GM19455 (cell line): ENCODE results near the gene HNF4A.
"Not testable (repeated sequence)": the region's sequence is repeated elsewhere in the genome, so short reads cannot be mapped to it uniquely, and the experiment has no call there.

Experiments
- ATAC-seq: cut with Tn5 transposase; IDR thresholded peaks from one replicate; pipeline ENCODE4 v1.9.1; 2021; ENCODE audit not compliant: unreplicated experiment

Gene HNF4A

DNA sequence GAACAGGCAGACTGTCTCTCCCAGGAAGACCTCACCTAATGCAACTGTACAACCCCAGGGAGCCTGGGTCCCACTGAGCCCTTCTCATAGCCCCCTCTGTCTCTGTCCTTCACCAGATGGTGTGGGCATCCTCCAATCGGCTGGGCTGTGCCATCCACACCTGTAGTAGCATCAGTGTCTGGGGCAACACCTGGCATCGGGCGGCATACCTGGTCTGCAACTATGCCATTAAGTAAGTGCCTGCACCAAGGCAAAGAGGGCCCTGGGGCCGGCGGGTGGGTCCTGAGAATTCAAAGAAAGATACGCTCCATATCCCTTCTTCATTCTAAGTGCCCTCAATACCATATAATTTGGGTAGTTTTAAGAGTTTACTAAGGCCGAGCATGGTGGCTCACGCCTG is 10.4 kb upstream of the HNF4A start:
- no peak for ATAC-seq

DNA sequence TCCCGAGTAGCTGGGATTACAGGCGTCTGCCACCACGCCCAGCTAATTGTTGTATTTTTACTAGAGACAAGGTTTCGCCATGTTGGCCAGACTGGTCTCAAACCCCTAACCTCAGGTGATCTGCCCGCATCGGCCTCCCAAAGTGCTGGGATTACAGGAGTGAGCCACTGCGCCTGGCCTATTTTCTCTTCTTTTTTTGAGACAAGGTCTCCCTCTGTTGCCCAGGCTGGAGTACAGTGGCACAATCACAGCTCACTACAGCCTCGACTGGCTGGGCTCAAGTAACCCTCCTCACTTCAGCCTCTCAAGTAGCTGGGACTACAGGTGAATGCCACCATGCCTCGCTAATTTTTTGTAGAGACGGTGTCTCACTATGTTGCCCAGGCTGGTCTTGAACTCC is 9.6 kb upstream of the HNF4A start:
- not testable (repeated sequence) for ATAC-seq

DNA sequence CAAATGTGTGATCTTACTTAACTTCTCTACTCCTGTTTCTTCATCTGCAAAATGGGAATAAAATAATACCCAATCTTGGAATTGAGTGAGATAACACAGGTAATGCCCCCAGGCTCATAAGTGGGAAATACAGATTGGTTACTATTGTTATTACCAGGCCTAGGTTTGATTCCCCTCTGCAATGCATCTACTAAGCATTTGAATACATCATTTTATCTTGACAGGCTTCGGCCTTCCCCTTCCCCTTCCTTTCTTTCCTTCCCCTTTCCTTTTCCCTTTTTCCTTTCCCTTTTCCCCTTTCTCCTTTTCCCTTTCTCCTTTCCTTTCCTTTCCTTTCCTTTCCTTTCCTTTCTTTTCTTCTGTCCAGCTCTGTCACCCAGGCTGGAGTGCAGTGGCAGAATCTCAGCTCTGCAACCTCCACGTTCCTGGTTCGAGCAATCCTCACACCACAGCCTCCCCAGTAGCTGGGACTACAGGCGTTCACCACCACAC is 7.3 kb upstream of the HNF4A start:
- ATAC-seq, result no peak

DNA sequence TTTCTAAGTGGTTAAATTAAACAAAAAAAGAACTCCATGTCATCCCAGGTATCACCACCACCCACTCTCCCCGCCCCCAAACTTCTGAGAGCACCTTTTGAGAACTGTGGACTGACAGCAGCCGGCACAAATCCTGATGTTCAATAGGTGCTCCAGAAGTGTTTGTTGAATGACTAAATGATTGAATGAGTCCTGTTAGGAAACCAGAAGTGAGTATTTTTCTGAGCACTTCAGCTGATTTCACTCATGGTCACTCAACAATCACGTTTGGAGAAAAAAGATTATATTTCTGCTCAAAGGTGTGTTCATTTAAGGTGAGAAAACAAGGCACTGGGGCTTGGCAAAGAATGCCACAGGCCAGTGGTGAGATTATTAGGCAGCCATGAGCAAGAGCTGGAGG is 6.2 kb upstream of the HNF4A start:
- no peak for ATAC-seq

DNA sequence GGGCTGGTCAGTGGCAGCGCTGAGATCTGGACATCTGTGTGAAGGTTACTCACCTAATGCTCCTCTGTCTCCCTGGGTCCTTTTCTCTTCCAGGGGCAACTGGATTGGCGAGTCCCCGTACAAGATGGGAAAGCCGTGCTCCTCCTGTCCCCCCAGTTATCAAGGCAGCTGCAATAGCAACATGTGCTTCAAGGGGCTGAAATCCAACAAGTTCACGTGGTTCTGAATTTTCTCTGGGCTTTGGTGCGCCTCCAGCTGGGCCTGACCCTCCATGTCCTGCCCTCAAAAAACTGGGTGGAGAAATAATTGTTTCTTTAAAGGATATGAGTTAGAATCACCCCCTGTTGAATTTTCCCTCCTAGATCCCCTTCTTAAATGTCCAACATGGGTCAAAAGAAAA is 4.9 kb upstream of the HNF4A start:
- ATAC-seq, result no peak

DNA sequence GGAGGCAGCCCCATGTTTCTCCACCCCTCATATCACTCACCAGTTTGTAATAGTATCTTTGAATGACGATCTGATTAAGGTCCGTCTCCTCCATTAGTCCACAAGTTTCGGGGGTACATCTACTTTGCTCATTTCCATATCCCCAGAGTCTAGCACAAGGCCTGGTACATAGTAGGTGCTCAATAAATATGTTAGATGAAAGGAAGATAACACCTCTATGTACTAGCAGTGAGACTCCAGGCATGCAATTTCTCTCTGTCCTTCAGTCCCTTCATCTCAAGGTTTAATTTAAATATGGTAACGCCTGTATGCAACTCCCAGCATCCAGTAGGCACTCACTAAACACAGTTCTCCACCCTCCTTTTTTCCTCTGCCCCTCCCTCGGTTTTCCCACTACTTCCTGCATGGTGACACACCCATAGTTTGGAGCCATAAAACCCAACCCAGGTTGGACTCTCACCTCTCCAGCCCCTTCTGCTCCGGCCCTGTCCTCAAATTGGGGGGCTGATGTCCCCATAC is 461 bp upstream of the HNF4A start:
- no peak for ATAC-seq

DNA sequence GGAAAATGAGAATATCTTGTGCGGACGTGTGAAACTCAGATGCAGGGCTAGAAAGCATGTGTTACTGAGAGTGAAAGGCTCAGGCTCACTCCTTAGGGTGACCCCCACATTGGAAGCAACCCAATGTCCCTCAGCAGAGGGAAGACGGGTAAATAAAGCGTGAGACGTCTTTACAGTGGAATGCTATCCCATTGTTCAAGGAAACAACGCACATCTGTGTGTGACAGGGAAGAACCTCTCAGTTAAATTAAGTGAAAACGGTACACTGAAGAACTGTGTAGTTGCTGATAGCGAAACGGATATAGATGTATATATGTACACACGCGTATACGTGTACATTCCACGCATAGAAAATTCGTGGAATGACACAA is 839 bp downstream of the HNF4A start:
- ATAC-seq, result no peak

DNA sequence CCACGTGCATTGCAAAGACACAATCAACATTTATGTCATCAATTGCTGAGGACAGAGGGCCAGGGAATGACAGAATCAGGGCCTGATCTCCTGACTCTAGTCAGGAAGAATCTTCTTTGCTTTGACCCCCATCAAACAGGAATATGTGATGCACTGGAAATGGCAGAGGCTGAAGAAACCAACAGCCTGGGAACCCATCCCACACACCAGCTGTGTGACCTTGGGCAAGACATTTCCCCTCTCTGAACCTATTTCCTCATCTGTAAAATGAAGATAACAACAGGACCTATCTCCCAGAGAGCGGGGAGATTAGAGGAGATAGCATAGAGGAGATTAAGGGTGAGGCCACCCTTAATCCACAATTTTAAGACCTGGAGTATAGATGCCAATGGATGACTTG is 1.5 kb downstream of the HNF4A start:
- ATAC-seq, result no peak

DNA sequence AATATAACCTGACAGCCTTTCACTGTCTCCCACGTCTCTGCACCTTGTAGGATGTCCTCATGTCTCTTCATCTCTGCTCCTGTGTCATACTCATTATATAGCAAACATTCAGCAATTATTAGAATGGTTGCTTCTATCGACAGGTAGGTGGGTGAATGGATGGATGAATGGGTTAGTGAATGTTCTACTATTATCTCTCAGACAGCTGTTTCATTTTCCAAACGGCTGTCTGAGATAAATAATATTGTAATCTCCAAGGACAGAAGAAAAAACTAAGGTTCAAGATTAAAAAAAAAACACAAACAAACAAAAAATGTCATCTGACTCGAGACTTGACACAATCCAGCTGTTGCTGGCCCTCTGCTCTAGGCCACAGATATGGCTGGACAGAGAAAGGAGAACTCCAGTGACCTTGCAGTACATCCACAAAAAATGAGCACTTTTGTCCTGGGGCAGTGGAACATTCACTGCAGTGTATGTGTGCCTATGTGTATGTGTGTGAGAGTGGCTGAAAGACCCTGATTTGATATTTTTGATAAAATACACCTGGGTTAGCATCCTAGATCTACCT is 2.1 kb downstream of the HNF4A start:
- ATAC-seq, result no peak

DNA sequence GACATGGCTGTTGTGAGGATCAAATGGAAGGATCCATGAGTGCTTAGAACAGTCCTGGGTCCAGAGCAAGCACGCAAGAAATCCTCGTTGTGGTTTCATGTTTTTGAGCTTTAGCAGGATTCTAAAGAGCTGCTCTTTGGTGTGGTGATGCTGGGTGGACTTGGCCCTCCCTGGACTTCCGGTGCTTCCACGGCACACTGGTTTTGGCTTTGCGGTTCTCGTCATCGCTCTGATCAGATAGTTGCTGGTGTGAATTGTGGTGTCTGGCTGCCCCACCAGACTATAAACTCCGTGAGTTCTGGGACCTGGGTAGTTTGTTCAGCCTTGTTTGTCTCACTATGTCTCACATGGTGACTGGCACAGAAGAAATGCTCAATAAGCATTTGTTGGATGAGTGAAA is 3.3 kb downstream of the HNF4A start:
- no peak for ATAC-seq

DNA sequence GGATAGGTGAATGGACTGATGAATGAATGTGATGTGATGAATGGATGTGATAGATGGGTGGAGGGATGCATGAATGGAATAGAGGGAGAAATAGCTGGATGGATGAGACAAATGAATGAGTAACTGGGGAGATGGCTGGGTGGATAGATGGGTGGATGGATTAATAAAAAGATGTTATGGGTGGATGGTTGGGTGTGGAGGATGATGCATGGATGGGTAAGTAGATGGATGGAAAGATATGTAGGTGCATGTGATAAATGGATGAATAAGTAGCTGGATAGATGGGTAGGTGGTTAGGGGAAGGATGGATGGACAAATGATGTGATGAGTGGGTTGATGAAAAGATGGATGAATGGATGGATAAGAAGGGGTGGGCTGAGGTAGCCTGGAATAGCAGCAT is 4.7 kb downstream of the HNF4A start:
- ATAC-seq, result no peak

DNA sequence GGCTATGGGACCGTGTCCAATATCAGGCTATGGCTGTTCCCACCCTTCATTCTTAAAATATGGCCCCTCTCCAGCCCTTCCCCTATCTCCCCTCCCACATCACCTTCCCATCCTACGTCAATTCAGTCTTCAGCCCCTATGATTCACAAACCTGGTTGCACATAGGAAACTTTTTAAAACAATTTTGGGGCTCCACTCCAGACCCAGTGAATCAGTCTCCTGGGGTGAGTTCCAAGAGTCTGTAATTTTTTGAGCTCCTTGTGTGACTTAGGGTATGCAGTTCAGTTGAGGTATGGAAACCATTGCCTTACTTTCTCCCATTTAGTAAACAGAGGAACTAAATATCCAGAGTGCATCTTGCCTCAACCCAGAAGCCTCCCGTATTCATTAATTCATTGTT is 5.5 kb downstream of the HNF4A start:
- no peak for ATAC-seq

DNA sequence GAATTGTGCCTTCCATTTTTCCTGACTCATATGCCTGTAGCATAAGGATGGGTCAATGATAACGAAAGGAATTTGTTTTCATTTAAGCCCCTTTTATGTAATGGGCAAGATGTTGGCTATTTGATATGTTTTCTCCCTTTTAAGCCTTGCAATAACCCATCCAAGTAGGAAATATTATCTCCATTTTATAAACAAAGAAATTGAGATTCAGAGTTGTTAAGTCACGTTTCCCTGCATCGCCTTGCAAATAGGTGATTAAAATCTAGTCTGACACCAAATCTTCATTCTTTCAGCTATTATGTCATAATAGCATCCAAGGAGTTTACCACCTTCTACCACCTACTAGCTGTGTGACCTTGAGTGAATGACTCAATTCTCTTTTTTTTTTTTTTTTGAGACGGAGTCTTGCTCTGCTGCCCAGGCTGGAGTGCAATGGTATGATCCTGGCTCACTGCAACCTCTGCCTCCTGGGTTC is 7.0 kb downstream of the HNF4A start:
- no peak for ATAC-seq

DNA sequence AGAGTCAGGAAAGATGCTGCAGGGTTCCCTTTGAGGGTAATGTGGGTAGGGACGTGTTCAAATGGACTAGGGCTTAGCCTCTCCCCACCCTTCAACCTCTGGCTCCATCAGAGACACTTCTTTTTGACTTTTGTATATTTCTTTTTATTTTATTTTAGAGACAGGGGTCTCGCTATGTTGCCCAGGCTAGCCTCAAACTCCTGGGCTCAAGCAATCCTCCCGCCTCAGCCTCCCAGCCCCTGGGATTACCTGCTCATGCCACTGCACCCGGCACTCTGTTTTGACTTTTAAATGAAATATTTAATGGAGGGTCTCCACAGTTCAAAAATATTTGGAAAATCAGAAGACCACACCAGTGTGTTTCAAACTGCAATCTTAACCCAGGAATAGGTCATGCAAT is 8.6 kb downstream of the HNF4A start:
- no peak for ATAC-seq

DNA sequence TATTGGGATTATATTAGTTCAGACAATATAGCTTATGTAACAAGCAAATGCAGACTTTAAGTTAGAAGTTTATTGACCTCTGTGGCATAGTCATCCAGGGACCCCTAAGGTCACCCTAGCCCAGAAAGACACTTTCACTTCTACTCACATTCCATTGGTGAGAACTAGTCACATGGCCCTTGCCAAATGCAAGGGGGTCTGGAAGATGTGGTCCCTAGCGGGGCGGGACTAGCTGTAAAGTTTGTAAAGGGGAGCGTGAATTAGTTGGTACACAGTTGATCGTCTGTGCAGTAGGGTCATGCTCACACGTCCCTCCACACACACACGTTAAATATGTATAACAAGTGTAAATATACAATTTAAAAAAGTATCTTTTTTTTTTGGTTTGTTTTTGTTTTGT is 9.3 kb downstream of the HNF4A start:
- no peak for ATAC-seq

DNA sequence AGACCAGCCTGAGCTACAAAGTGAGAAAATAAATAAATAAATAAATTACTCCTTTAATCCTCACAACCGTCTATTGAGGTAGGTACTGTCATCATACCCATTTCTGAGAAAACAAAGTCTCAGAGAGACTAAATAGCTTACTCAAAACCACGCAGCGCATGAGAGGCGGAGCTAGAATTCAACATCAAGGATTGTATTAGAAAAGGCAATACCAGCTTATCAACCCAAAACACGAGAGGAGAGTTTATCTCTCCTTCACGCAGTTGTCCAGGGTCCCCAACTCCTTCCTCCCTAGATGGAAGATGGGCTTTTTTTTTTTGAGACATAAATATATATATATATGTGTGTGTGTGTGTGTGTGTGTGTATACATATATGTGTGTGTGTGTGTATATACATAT is 12.2 kb downstream of the HNF4A start:
- ATAC-seq, result no peak

DNA sequence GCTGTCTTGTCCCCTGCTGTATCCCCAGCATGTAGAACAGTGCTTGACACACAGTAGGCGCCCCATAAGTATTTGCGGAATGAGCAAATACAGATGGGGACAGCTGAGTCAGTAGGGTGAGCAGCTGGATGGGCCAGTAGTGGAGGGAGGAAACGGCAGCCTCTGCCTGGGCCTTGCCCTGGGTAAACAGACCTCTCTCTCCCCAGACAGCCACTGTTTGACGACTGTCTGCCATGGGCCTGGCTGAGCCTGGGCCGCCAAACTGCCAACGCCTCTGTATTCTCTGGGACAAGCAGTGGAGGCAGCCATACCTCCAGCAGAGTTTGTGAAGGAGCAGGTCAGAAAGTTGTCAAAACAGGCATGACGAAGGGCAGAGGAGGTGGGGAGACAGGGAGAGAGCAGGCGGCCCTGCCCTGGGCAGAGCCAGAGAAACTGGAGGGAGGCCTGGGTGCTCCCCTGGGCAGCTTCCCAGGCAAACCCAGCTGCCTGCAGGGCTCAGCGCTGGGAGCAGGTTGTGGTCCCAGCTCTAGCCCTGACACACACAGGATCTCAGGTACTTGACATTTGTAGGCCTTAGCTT is 15.2 kb downstream of the HNF4A start:
- ATAC-seq, result no peak

DNA sequence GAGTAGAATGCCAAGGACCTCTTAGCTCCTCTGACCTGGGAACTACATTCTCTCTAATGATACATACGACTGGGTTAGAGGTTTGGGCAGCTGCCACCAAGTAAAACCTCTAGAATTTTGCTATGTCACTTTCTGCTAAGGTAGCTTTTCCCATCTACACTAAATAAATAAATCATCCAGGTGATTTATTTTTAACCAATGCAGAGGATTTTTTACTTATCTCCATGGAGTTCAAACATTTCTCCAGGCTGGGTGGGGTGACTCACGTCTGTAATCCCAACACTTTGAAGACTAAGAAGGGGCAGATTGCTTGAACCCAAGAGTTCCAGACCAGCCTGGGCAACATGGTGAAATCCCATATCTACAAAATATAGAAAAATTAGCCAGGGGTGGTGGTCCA is 27.1 kb downstream of the HNF4A start:
- ATAC-seq, result no peak

DNA sequence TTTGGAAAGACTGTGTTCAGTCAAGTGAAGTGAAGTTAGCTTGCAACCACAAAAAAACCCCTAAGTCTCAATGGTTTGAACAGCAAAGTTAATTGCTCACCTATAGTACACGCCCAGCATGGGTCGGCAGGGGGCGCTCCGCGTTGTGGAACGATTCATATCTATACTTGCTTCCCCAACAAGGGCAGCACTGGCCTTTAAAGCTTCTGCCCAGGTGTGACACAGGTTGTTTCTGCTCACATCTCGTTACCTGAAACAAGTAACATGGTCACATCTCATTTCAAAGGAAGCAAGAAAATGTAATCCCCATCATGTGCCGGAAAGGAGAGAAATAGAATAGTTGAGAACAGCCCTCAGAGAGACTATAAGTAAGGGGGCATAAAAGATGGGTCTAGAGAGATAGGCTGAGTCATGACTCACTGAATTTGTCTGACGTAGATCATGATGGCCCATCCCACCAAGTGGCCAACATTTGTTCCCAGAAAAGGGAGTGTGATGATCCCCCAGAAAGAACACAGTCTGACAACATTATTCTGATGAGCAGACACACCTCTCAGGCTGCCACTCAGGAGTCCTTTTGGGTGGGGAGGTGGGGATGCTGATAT is 29.0 kb downstream of the HNF4A start:
- ATAC-seq, result no peak

DNA sequence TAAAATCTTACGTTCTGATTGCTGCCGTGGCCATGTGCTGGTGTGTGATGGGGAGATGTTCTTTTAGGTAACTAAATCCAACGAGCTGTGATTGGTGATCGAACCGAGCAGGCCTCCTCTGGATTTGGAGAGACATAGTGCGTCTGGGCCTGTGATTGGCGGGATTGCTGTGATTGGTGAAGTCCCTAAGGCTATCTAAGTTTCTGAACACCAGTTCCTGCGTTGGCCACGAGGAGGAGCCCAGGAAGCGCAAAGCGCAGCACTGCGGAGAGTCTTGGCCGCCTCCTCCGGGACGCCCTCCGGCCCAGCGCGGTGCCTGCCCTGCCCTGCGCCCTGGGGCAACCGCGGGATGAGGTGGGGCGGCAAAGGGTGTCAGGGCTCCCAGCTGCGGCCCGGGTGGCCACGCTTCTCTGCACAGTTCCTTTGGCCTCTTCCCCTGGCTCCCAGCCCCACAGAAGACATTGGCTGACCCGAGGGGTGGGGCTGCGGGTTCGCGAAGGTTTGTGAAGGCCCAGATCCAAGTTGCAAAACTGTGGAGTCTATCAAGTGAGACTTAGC is 33.0 kb downstream of the HNF4A start:
- ATAC-seq, result no peak

DNA sequence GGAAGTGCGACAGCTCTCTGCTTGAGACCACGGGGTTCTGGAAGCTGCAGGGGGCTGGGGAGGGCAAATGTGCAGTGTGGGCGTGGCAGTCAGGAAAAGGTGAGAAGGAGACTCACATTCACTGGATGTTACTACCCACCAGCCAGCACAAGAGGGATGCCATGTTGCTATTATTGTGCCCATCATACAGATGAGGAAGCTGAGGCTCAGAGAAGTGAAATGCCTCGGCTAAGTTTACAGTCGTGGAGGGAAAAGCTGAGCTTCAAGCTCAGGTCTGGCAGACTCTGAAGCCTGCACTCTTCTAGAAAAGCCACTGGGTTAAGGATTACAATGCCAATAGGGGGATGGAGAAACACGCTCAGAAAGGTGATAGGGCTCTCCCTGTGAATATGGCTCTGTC is 34.4 kb downstream of the HNF4A start:
- ATAC-seq, result no peak

DNA sequence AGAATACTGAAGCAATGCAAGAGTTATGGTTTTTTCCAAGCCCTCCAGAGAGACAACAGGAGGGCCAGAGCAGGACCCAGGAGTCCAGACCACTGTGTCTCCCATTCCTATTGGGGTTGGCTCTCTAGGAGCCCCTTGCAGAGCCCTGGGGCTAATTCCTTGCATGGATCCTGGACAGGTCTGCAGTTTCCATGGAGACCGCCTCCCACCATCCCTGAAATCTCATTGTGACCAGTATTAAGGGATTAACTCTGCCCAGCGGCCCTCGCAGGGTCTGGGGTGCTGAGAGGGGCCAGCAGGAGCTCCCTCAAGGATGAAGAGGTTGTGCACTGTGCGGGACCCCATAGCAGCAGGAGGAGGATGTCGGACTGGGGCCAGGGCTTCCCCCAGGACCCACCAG is 34.8 kb downstream of the HNF4A start:
- no peak for ATAC-seq
